DMS153 (cell line): Measurements from ENCODE around the gene SPATA46.
A peak's percentile ranks its signal among the peaks of the same experiment; 100 is the strongest.
"Not testable (repeated sequence)": the region's sequence is repeated elsewhere in the genome, so short reads cannot be mapped to it uniquely, and the experiment has no call there.

ENCODE experiments used
- DNase-seq: peaks from one replicate; lab custom pipeline; 2025; lab: John Stamatoyannopoulos, UW

The SPATA46 gene

DNA sequence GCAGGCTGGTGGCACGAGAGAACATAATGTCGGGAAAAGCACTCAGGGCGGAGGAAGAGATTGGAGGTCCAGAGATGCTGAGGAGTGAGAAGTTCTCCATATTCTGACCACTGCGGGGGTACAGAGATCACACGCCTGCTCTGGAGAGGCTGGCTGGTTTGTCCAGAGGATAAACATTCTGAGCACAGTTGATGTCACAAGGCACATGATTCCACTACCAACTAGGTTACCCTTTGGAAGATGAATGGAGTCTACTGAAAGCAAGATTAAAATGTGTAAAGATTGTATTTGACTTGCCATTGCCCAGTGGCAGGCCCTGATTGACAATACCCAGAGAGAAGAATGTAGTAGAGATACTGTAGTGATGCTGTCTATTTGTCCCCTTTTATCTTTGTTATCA lies at the start of gene SPATA46:
Gene SPATA46, minus strand, starts transcription at position 164 of the 400 bp plus-strand sequence. Its CDS starts 64 bp downstream, at position 100.
- no peak for DNase-seq

DNA sequence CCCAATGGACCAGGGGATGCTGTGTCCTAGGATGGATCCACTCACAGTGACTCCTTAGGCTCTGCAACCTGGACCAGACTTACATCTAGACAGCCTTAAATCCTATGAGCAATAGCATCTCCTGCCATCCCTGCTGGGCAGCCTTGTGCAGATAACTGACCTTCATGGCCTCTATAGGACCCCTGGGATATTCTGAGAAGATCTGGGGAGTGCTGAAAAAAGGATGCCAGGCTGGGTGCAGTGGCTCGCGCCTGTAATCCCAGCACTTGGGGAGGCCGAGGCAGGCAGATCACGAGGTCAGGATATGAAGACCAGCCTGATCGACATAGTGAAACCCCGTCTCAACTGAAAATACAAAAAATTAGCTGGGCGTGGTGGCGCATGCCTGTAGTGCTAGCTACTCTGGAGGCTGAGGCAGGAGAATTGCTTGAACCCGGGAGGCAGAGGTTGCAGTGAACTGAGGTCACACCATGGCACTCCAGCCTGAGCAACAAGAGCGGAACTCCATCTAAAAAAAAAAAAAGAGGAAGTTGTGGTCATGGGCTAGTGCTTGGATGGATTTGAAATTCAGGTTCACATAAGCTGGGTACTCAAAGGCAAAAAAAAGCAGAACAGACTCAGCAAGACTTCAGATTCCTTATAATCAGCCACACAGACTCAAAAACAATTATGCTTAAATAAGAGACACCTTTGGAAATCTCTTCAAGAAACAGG lies 46.2 kb upstream of the SPATA46 start:
- no peak for DNase-seq

DNA sequence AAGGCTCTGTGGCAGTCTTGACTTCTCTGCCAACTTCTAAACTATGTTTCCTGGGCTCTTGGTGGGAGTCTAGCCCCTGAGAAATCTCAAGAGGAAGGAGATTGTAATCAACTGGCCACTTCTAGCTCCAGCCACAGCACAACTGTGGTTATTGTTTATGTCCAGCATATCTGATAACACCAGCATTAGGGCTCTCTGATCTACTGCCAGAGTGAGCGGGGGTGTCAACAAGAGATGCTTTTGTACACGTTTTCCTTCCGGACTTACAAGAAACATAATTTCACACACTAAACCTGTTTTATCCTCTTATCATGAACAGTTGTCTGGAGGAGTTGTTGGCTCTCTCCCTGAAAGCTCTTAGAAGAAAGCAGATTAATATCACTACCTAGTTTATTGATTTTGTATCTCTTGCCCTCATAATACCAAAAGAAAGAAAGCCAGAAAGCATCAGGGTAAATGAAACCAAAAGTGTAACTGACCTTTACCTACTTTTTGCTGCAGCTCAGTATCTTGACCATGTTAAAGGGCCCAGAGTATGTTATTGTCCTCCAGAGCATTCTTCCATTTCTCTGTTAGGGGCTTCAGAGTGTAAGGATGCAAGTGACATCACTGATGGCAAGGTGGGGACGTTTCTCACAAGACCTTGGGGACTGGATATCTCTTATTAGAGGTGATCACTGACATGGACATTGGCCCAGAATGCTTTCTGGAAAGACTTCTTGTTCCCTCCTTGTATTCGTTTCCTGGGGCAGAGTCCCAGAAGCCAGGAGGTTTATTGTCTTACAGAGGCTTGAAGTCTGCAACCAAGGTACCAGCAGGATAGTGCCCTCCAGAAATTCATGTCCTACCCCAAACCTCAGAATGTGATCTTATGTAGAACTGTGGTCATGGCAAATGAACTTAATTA lies 44.9 kb upstream of the SPATA46 start:
- DNase-seq: no peak

DNA sequence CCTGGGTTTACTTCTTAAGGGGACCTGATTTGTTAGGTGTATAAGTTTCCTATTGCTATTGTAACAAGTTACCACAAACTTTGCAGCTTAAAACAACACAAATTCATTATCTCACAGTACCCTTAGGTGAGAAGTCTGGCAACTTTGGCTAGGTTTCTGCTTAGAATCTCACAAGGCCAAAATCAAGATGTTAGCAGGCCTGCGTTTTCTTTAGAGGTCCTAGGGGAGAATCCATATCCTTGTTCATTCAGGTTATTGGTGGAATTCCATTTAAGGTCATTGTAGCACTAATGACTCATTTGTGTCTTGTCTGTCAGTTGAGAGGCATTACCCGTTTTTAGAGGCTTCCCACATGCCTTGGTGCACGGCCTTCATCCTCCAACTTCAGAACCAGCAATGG lies 43.5 kb upstream of the SPATA46 start:
- DNase-seq: no peak

DNA sequence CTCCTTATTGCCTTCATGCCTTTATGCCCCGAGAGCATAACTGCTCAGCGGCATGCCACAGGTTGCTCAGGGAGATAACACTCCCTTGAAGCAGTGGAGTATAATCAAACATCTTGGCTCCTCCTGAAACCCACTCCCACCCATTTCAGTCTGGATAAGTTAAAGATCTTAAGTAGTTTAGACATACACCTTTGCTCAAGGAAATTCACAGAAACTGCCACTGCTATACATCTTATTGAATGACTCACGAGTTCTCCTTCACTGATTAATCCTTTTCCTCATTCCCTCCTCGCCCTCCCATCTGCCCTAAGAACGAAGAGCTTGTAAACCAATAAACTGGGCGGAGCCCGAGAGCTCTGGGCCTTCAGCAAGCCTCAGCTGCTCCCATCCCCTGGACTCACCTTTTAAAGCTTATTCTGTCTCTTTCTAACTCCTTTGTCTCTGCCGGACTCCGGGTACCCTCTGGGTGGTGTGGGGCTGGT lies 42.8 kb upstream of the SPATA46 start:
- not testable (repeated sequence) for DNase-seq

- not testable (repeated sequence) for DNase-seq
Observed at GRCh38 chr1:162418584-162418983, 41.9 kb upstream of the SPATA46 start.

- DNase-seq: no peak
Observed at GRCh38 chr1:162417650-162418049, 41.0 kb upstream of the SPATA46 start.

DNA sequence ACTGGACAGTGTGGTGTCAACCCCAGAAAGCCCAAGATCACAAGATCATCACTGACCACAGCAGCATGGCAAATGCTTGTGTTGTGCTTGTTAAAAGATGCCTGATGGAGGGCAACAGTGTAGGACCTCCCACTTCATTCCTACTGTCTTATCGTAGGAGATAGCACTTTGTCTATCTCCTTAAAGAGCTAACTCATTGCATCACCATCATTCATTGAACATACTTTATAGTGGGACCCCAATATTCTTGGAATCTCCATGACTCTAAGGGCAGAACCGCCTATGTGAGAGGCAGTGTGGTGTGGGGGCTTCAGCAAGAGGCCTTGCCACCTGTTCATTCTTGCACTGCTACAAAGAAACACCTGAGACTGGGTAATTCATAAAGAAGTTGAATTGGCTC lies 40.3 kb upstream of the SPATA46 start:
- no peak for DNase-seq

- DNase-seq: no peak
Observed at GRCh38 chr1:162416215-162416614, 39.6 kb upstream of the SPATA46 start.

GRCh38 chr1:162412002-162412401 lies 35.3 kb upstream of the SPATA46 start, which contains the start of gene SH2D1B:
Gene SH2D1B (minus strand): TSS chr1:162412136. CDS start chr1:162412016, 120 bp downstream.
- no peak for DNase-seq

DNA sequence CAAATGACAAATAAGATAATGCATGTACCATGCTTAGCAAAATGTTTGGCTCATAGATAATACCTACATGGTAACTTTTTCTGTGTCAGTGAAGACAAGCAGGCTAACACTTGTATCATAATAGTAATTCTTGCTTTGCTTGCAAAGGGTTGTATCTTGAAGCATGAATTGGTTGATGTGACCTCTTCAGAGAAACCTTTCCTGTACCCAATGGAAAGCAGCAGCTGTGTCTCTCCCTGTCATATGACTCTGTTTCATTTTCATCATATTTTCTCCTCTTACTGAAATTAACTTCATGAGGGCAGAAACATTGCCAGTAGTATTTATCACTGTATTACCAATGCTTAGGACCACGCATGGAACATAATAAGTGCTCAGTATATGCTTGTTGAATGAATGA lies 30.9 kb upstream of the SPATA46 start:
- DNase-seq: no peak

GRCh38 chr1:162406811-162407210 lies 30.2 kb upstream of the SPATA46 start:
- no peak for DNase-seq

GRCh38 chr1:162405800-162406199 lies 29.1 kb upstream of the SPATA46 start:
- no peak for DNase-seq

DNA sequence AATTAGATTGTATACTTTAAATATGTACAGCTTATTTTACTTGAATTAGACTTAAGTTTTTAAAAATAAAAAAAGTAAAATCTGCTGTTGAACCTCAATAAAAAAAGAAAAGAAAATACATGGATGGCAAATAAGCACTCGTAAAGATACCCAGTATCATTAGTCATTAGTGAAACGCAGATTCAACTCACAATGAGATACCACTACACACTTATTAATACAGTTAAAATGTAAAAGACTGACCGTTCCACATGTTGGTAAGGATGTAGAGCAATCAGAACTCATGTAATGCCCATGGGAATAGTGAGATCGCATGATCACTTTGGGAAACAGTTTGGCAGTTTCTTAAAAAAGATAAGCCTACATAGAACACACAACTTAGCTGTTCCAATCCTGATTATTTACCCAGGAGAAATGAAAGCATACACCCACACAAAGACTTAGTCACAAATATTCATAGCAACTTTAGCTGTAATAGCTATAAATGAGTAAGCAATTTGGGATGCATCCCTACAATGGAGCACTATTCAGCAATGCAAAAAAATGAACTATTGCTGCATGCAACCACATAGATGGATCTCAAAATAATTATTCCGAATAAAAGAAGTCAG lies 28.0 kb upstream of the SPATA46 start:
- DNase-seq: no peak

GRCh38 chr1:162400790-162401355 lies 24.2 kb upstream of the SPATA46 start:
- DNase-seq: no peak

DNA sequence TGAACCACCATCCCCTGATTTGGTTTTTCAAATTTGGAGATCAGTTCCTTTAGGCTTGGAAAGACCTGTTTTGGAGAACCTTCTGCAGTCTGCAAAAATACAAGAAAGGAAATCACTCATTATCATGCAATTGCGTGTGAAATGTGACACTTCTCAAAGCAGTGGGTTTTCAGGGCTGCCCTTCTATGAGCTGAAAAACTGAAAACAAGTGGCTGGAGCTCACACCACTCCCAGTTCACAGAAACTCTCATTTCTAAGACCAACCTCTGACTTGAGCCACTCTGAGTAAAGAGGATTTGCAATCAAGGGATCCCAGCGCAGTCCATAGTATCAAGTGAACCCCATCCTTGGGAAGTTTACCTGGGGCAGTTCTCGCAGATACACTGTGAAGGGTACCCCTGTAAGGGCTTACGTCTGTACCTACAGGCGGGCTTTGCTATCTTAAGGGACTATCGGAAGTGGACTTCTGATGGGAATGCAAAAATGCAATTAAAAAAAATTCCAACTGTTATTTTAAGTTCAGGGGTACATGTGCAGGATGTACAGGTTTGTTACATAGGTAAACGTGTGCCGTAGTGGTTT lies 22.4 kb upstream of the SPATA46 start:
- no peak for DNase-seq

- no peak for DNase-seq
Observed at GRCh38 chr1:162397943-162398560, 21.4 kb upstream of the SPATA46 start.

DNA sequence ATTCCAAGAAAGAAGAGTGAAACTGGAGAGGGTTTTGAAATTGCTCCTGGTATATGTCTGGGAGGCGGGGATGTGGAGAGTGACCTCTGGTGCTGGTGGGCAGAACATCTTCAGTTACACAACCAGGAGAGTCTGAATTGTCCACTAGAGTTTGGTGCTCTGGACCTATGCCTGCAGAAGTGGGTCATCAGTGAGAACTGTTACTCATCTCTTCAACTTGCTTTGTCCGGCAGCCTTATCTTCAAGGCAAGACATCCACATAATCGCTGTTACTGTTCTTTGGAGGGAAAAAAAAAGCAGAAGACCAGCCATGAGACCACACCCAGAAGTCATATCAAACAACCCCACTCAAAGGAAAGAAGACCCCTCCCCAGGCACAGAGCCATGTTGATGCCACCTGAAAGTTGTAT lies 20.4 kb upstream of the SPATA46 start:
- no peak for DNase-seq

DNA sequence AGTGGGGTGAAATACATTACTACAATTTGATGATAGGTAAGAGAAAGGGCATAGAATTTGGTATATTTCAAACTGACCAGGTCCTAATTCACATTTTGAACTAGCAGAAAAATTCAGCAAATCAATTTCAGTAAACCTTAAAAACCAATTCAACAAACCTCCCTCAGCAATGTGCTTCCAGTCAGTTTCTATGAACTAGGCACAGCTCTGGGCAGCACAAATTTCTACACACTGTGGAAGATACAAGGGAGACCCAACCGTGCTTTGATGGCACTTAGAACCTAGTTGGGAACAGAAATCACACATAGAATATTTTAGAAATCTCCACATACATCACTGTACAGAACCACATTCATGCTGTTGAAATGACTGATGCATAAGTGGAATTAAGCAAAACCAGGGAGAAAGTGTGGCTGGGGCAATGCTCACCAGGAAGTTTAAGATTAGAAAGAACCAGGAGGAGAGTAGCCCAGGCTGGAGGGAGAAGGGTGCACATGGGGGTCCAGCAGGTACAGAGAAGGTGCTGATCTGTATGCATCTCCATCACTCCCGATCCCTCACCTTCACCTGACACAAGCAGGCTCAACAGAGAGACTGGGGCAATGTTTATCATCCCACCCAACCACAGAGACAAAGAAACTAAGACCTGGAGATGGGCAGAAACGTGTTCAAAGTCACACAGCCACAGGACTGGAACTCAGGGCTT lies 19.7 kb upstream of the SPATA46 start:
- DNase-seq: no peak

DNA sequence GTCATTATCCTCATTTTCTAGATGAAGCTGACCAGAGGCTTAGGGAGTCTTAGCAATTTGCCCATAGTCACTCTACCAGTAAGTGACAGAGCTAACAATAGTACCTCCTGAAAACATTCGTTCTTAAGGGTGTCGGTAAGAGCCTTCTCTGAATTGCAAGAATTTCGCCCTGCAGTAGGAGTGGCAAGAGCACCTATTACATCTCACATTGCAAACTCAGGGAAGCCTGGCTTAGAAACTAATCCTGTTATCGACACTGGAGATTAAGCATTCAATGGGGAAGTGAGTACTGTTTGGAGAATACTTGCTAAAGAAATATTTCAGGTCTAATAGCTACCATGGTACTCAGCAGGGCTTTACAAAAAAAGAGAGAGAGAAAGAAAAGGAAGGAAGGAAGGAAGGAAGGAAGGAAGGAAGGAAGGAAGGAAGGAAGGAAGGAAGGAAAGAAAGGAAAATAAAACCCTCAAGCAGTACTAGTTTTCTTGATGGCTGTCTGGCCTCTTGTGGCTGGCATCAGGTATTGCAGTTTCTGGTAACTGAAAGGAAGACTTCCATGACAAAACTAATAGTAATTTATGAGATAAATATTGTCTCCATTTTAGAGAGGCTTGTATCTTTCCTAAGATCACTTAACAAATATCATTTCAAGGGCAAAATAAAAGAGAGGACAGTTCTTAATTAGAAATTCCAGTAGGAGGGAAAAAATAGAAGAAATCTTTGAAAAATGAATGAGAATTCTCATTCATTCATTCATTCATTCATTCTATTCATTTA lies 15.3 kb upstream of the SPATA46 start:
- peak; percentile 48 for DNase-seq
